Duodenal mucosa (tissue), 2 donors: ENCODE results near the gene TACO1.
A peak's percentile ranks its signal among the peaks of the same experiment; 100 is the strongest.

Experiments
- H3K27ac ChIP-seq: one replicate; pipeline ENCODE4 v1.7.0; 2013; ENCODE audit warnings: low read depth, low read length
- H3K27me3 ChIP-seq, 2 donors: one replicate each; pipeline ENCODE4 v1.7.0; 2013; ENCODE audit warnings: low read length in 2 of 2, control low read depth in 1 of 2; ENCODE audit not compliant: insufficient read depth in 2 of 2, control insufficient read depth in 1 of 2
- H3K36me3 ChIP-seq, 2 donors: one replicate each; pipeline ENCODE4 v1.7.0; 2013; ENCODE audit warnings: low read length in 2 of 2, control low read depth in 1 of 2; ENCODE audit not compliant: insufficient read depth in 2 of 2, control insufficient read depth in 1 of 2
- H3K4me1 ChIP-seq, 2 donors: one replicate each; pipeline ENCODE4 v1.7.0; 2013; ENCODE audit warnings: low read length in 2 of 2, control low read depth in 1 of 2; ENCODE audit not compliant: insufficient read depth in 2 of 2, control insufficient read depth in 1 of 2
- H3K4me3 ChIP-seq, 2 donors: one replicate each; pipeline ENCODE4 v1.7.0; 2013; ENCODE audit warnings: low read length in 2 of 2, low read depth in 1 of 2
- H3K9ac ChIP-seq, 2 donors: one replicate each; pipeline ENCODE4 v1.7.0; 2013; ENCODE audit warnings: low read length in 2 of 2, low read depth in 1 of 2
- H3K9me3 ChIP-seq, 2 donors: one replicate each; pipeline ENCODE4 v1.7.0; 2013; ENCODE audit warnings: low read length in 2 of 2, control low read depth in 1 of 2; ENCODE audit not compliant: control insufficient read depth in 1 of 2

The TACO1 gene

GRCh38 chr17:63600569-63601438 lies at the start of gene TACO1:
TSS of gene TACO1 (plus strand) at chr17:63600895. CDS start at chr17:63601084, 189 bp downstream.
- H3K4me1 ChIP-seq, result peaks cover 11 to 21% of the 10 kb centered on the region in 2 donors
- peak within 1 kb of the TSS; percentile 56 for H3K27ac ChIP-seq
- H3K9me3 ChIP-seq, result no peaks in the 10 kb centered on the region
- peaks cover 15 to 16% of the 10 kb centered on the region in 2 donors for H3K36me3 ChIP-seq
- peak within 1 kb of the TSS; percentile 96 to 97 for H3K4me3 ChIP-seq
- H3K9ac ChIP-seq, result peak within 1 kb of the TSS; percentile 90 to 93
- no peaks in the 10 kb centered on the region for H3K27me3 ChIP-seq

- Histone ChIP-seq H3K27ac (no peak overlapping the region), H3K4me1 (peaks cover 22 to 38% of the 10 kb centered on the region in 2 donors), H3K27me3 (no peaks in the 10 kb centered on the region), H3K36me3 (no peaks in the 10 kb centered on the region), H3K9ac (peak overlapping the region; percentile 34 to 61), H3K4me3 (peak overlapping the region; percentile 70 to 97), H3K9me3 (no peaks in the 10 kb centered on the region)
Observed at GRCh38 chr17:63552211-63552610, 48.5 kb upstream of the TACO1 start.

- no peak overlapping the region for H3K4me3 ChIP-seq
- no peak overlapping the region for H3K27ac ChIP-seq
- H3K36me3 ChIP-seq, result peaks cover 0 to 4% of the 10 kb centered on the region in 2 donors
- peaks cover 22 to 30% of the 10 kb centered on the region in 2 donors for H3K4me1 ChIP-seq
- no peaks in the 10 kb centered on the region for H3K27me3 ChIP-seq
- H3K9me3 ChIP-seq, result no peaks in the 10 kb centered on the region
- no peak overlapping the region for H3K9ac ChIP-seq
Observed at GRCh38 chr17:63555500-63556156, 45.1 kb upstream of the TACO1 start.

GRCh38 chr17:63557416-63557815 lies 43.3 kb upstream of the TACO1 start:
- Histone ChIP-seq H3K36me3 (peaks cover 0 to 4% of the 10 kb centered on the region in 2 donors), H3K4me3 (no peak overlapping the region), H3K9ac (no peak overlapping the region), H3K4me1 (peaks cover 17 to 23% of the 10 kb centered on the region in 2 donors), H3K27ac (no peak overlapping the region), H3K27me3 (no peaks in the 10 kb centered on the region), H3K9me3 (no peaks in the 10 kb centered on the region)

- no peaks in the 10 kb centered on the region for H3K9me3 ChIP-seq
- H3K9ac ChIP-seq, result no peak overlapping the region
- H3K27ac ChIP-seq, result no peak overlapping the region
- H3K4me1 ChIP-seq, result peaks cover 6 to 17% of the 10 kb centered on the region in 2 donors
- peaks cover 0 to 4% of the 10 kb centered on the region in 2 donors for H3K36me3 ChIP-seq
- no peak overlapping the region for H3K4me3 ChIP-seq
- no peaks in the 10 kb centered on the region for H3K27me3 ChIP-seq
Observed at GRCh38 chr17:63558441-63558840, 42.3 kb upstream of the TACO1 start.

GRCh38 chr17:63561819-63562218 lies 38.9 kb upstream of the TACO1 start:
- Histone ChIP-seq H3K36me3 (peaks cover 0 to 4% of the 10 kb centered on the region in 2 donors), H3K27ac (no peak overlapping the region), H3K9me3 (no peaks in the 10 kb centered on the region), H3K4me3 (no peak overlapping the region), H3K4me1 (peaks cover 0 to 3% of the 10 kb centered on the region in 2 donors), H3K9ac (no peak overlapping the region), H3K27me3 (no peaks in the 10 kb centered on the region)

- Histone ChIP-seq H3K27ac (no peak overlapping the region), H3K27me3 (no peaks in the 10 kb centered on the region), H3K4me1 (peaks cover 0 to 3% of the 10 kb centered on the region in 2 donors), H3K9ac (no peak overlapping the region), H3K36me3 (peaks cover 0 to 1% of the 10 kb centered on the region in 2 donors), H3K4me3 (no peak overlapping the region), H3K9me3 (no peaks in the 10 kb centered on the region)
Observed at GRCh38 chr17:63563339-63563738, 37.4 kb upstream of the TACO1 start.

- no peaks in the 10 kb centered on the region for H3K27me3 ChIP-seq
Observed at GRCh38 chr17:63564562-63564961, 36.1 kb upstream of the TACO1 start.

GRCh38 chr17:63567229-63567628 lies 33.5 kb upstream of the TACO1 start:
- H3K27me3 ChIP-seq, result no peaks in the 10 kb centered on the region
- H3K9ac ChIP-seq, result no peak overlapping the region
- H3K36me3 ChIP-seq, result peaks cover 0 to 4% of the 10 kb centered on the region in 2 donors
- no peak overlapping the region for H3K4me3 ChIP-seq
- no peak overlapping the region for H3K27ac ChIP-seq
- no peaks in the 10 kb centered on the region for H3K9me3 ChIP-seq
- H3K4me1 ChIP-seq, result peaks cover 0 to 3% of the 10 kb centered on the region in 2 donors

More at GRCh38 chr17:63564562-63564961, 36.1 kb upstream of the TACO1 start:
- H3K27ac ChIP-seq, result no peak overlapping the region
- H3K9ac ChIP-seq, result no peak overlapping the region
- H3K4me1 ChIP-seq, result peaks cover 0 to 3% of the 10 kb centered on the region in 2 donors
- H3K9me3 ChIP-seq, result no peaks in the 10 kb centered on the region
- peaks cover 0 to 4% of the 10 kb centered on the region in 2 donors for H3K36me3 ChIP-seq
- H3K4me3 ChIP-seq, result no peak overlapping the region

- Histone ChIP-seq H3K27me3 (no peaks in the 10 kb centered on the region), H3K27ac (no peak overlapping the region), H3K4me3 (no peak overlapping the region), H3K4me1 (no peaks in the 10 kb centered on the region), H3K36me3 (peaks cover 0 to 4% of the 10 kb centered on the region in 2 donors), H3K9me3 (no peaks in the 10 kb centered on the region), H3K9ac (no peak overlapping the region)
Observed at GRCh38 chr17:63568563-63568962, 32.1 kb upstream of the TACO1 start.
